HG03469 (cell line): ENCODE results near the gene PIMREG.

Source experiments
- ATAC-seq: cut with Tn5 transposase; IDR thresholded peaks from one replicate; pipeline ENCODE4 v1.9.1; 2021; ENCODE audit warnings: mild to moderate bottlenecking, moderate library complexity, moderate number of reproducible peaks; ENCODE audit not compliant: unreplicated experiment

The PIMREG gene

DNA sequence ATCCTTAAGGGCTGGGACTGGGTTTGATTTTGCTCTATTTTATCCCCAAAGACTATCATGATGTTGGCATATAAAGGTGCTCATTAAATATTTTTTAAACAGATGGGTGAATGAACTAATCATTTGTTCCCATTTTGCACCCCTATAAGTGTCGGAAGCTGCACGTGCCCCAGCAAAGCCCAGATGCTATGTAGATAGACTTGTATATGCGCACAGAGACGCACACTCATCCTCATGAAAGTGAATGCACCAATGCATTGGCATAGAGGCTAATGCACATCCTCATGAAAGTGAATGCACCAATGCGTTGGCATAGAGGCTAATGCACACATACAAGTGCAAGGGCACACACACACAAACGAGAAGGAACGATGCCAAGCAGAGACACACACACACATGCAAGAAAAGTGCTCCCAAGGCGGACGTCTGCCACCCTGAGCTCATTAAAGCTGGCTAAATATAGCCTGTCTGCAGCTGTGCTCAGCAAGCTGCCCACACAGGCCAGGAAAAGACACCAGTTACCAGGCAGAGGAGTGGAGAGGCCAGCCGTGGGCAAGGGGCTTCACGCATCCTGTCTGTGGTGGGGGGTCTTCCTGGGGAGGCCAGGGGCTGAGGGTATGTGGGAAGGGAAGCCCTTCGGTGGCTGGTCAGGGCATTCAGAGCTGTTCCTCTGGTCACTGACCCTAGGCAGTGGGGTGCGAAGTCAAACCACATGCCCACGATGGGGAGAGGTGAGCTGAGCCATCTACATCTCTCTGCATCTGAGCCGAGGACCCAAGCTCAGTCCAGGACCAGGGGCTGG is 52.6 kb downstream of the PIMREG start:
- no peak for ATAC-seq

DNA sequence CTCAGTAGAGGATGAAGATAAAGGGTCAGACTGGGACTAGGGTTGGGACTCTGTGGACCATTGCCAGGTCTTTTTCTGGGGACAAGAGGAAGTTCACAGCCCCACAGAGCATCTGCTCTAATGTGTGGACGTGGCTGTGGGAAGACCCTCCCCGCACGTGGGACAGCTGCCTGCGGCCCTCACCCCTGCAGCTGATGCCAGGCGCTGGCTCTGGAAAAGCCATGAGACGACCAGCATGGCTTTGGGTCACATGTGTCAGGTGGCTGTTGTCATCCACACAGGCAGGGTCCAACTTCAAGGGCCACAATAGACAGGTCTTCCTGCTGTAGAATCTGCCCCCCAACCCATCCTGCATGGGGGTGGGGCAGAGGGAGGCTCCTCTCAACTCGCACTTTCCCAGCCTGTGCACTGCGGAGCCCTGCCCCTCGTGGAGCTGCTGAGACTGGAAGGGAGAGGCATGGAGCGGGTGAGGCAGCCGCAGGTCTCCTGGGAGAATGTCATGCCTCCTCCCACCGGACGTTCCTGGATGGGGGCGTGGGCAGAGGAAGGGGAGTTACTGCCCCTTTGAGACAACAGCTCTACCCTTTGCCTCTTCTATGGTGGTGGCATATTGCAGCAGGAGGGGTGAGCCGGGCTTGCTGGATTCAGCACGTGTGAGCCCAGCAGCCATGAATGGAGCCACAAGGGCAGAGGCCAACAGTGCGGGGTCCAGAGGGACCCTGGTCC is 53.4 kb downstream of the PIMREG start:
- no peak for ATAC-seq

DNA sequence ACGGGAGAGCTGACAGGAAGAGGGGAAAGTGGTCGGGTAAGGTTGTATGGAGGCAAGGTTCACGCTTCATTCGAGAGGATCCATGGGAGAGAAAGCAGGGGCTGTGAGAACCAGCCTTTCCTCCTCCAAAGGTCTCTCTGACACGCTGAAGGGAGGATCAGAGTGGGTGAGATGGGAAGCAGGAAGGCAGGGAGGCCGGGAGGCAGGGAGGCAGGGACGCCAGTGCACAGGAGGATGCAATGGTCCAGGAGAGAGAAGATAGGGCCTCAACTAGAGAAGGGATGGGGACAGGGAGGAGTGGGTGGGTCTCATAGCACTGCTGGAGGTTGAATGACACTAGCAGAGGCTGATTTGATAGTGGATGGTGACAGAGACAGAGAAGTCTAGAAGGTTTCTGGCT is 54.1 kb downstream of the PIMREG start:
- ATAC-seq = no peak

DNA sequence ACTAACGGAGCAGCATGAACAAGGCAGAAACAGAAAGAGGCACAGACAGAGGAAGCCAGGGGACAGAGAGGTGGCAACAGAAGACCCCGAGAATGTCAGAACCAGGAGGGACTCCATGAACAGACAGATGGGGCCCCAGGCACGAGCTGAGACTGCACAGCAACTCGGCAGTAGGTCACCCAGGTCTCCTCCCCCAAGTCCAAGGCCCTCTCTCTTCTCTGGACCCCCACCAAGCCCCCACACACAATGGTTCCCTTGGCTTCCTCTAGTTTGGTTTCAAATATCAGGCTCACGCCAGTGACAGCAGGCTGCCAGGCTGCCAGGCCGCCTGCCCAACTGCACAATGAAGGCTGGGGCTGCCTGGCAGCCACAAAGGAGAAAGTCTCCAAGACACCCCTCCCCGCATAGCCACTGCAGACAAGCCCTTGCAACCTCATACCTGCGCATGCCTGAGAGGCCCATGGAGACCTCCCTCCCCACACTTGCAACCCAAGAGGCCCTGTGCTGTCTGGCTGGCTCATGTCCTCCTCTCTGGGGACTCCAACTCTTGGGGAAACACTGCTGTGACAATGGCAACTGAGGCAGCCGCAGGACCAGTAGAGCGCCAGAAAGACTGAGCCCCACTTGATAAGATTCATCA is 54.8 kb downstream of the PIMREG start:
- no peak for ATAC-seq
